ENCODE data around the gene KLHL9. TPM values are rescaled to one million over a fixed set of nuclear protein-coding genes. Genes with fewer than 3 reads are reported as not detected.

Gene KLHL9
- polyA plus RNA-seq, 1 of the 3 experiments (the other 2 are of a cell fraction), result 6.8 TPM

- H3K27ac ChIP-seq (ENCODE audit: low read depth in 2 of 2, low read length in 1 of 2), result no peak overlapping the region
- ChIA-PET CTCF (interaction anchor here (0.9 to 13.7 kb wide), 7 partner anchors 9 to 138 kb away, joined by 3 to 239 read pairs (median 5); partner anchors contain the start of gene KLHL9), POLR2A (no interaction called here)
- no peak overlapping the region for H3K9ac ChIP-seq
- H3K36me3 ChIP-seq (replicated peaks in 1 of 2; ENCODE audit: control insufficient read depth in 1 of 2, insufficient read depth in 2 of 2, low read length in 1 of 2), result peaks cover 30 to 38% of the 10 kb centered on the region in 2 experiments
- H3K4me2 ChIP-seq, result no peak overlapping the region
- H3K27me3 ChIP-seq (ENCODE audit: insufficient read depth), result no peaks in the 10 kb centered on the region
- no peak overlapping the region for H3K4me3 ChIP-seq (ENCODE audit: low read depth in 2 of 2, low read length in 1 of 2)
- H3K9me3 ChIP-seq, result no peaks in the 10 kb centered on the region
- DNase-seq, result no peak
- peaks cover 20% of the 10 kb centered on the region for H4K20me1 ChIP-seq (ENCODE audit: insufficient read depth)
- H3K79me2 ChIP-seq (ENCODE audit: insufficient read depth), result peaks cover 11% of the 10 kb centered on the region; the same call in 1 of the 2 replicates
- no peak overlapping the region for H2AFZ ChIP-seq (ENCODE audit: low read depth)
- no peaks in the 10 kb centered on the region for H3K4me1 ChIP-seq (ENCODE audit: control insufficient read depth in 1 of 2, insufficient read depth in 2 of 2, low read depth in 1 of 2, low read length in 1 of 2)
- 70% methylated on average over 2 of the region's 2 CpGs for WGBS (ENCODE audit: low lambda C conversion rate)
- no peak for TF ChIP-seq RAD21 (IDR thresholded peaks at IDR 0.05; ENCODE audit: low read length)
- TF ChIP-seq REST (IDR thresholded peaks at IDR 0.05; ENCODE audit: low read depth, low read length), result no peak
- no peak for TF ChIP-seq MEF2A (IDR thresholded peaks at IDR 0.05; ENCODE audit: borderline replicate concordance, low read depth)
- no peak for TF ChIP-seq YY1 (IDR thresholded peaks at IDR 0.05; ENCODE audit: low read depth)
- TF ChIP-seq CHD2 (IDR thresholded peaks at IDR 0.05; ENCODE audit: low read length, partially characterized antibody), result no peak
- TF ChIP-seq NRF1 (IDR thresholded peaks at IDR 0.05; ENCODE audit: low read depth, low read length), result no peak
- no peaks in the 10 kb centered on the region for H3K9me2 ChIP-seq
- H3F3A ChIP-seq (replicated peaks; ENCODE audit: insufficient read depth), result peaks cover 12% of the 10 kb centered on the region
Measured at GRCh38 chr9:21320465-21320864, 14.7 kb downstream of the KLHL9 start.

GRCh38 chr9:21317956-21318923 lies 17.0 kb downstream of the KLHL9 start:
- ChIA-PET POLR2A (no interaction called here), CTCF (interaction anchor here (0.6 to 13.7 kb wide), 27 partner anchors 8 to 694 kb away, joined by 3 to 239 read pairs (median 4); partner anchors contain the start of gene KLHL9)
- Histone ChIP-seq H3K79me2 (ENCODE audit: insufficient read depth) (no peaks in the 10 kb centered on the region), H3K4me2 (no peak overlapping the region), H3K4me3 (ENCODE audit: low read depth in 2 of 2, low read length in 1 of 2) (no peak overlapping the region), H3K9ac (no peak overlapping the region), H4K20me1 (ENCODE audit: insufficient read depth) (no peaks in the 10 kb centered on the region), H3K36me3 (replicated peaks in 1 of 2; ENCODE audit: control insufficient read depth in 1 of 2, insufficient read depth in 2 of 2, low read length in 1 of 2) (peaks cover 13 to 18% of the 10 kb centered on the region in 2 experiments), H3K27me3 (ENCODE audit: insufficient read depth) (no peaks in the 10 kb centered on the region), H3F3A (replicated peaks; ENCODE audit: insufficient read depth) (peaks cover 3% of the 10 kb centered on the region), H3K9me3 (no peaks in the 10 kb centered on the region), H3K9me2 (no peaks in the 10 kb centered on the region), H3K4me1 (ENCODE audit: control insufficient read depth in 1 of 2, insufficient read depth in 2 of 2, low read depth in 1 of 2, low read length in 1 of 2) (no peaks in the 10 kb centered on the region), H3K27ac (ENCODE audit: low read depth in 2 of 2, low read length in 1 of 2) (no peak overlapping the region), H2AFZ (ENCODE audit: low read depth) (peak overlapping the region; percentile 21; the same call in 1 of the 2 replicates)
- 15% methylated on average over 7 of the region's 7 CpGs for WGBS (ENCODE audit: low lambda C conversion rate)
- peak; percentile 30 for DNase-seq
- TF ChIP-seq EP300 (IDR thresholded peaks at IDR 0.05; ENCODE audit: borderline replicate concordance in 1 of 2, low read depth in 1 of 2, low read length in 1 of 2), result no peak
- peak; percentile 77 for TF ChIP-seq CTCF (IDR thresholded peaks at IDR 0.05)
- TF ChIP-seq REST (IDR thresholded peaks at IDR 0.05; ENCODE audit: low read depth, low read length), result no peak
- TF ChIP-seq SMC3 (IDR thresholded peaks at IDR 0.05; ENCODE audit: low read depth, low read length), result peak; percentile 48
- peak; percentile 75 for TF ChIP-seq RAD21 (IDR thresholded peaks at IDR 0.05; ENCODE audit: low read length)
- no peak for TF ChIP-seq RCOR1 (IDR thresholded peaks at IDR 0.05; ENCODE audit: low read length)

Data from SK-N-SH (cell line).